Cardiac fibroblast (primary cell): ENCODE measurements around the gene HECW1.

Experiments
- DNase-seq, 2 donors: peaks; one replicate each; pipeline versions ENCODE4 v3.0.0 to v3.0.0-alpha.2; 2010; ENCODE audit warnings: low read depth in 2 of 2
- H3K4me3 ChIP-seq, 2 donors: replicated peaks in 1 of 2; 1 replicate in 1 of 2; 2 replicates in 1 of 2; pipeline ENCODE4 v1.5.1; 2011; ENCODE audit warnings: low read depth in 2 of 2, low read length in 2 of 2, mild to moderate bottlenecking in 2 of 2, moderate library complexity in 1 of 2
- CTCF ChIP-seq: IDR thresholded peaks from one replicate; pipeline ENCODE4 v1.5.1; 2011; ENCODE audit warnings: low read depth, mild to moderate bottlenecking, low read length, inconsistent platforms

The HECW1 gene

GRCh38 chr7:43554423-43554822, 442.0 kb downstream of the HECW1 start:
- no peak for TF ChIP-seq CTCF
- no peak for DNase-seq
- no peak overlapping the region for H3K4me3 ChIP-seq

GRCh38 chr7:43557831-43558495, 445.5 kb downstream of the HECW1 start:
- TF ChIP-seq CTCF: no peak
- H3K4me3 ChIP-seq: no peak overlapping the region
- no peak for DNase-seq

GRCh38 chr7:43559171-43559945, 446.9 kb downstream of the HECW1 start:
- no peak overlapping the region for H3K4me3 ChIP-seq
- DNase-seq: no peak
- no peak for TF ChIP-seq CTCF

- no peak overlapping the region for H3K4me3 ChIP-seq
- TF ChIP-seq CTCF: no peak
- no peak for DNase-seq
These were observed 447.5 kb downstream of the HECW1 start for GRCh38 chr7:43559946-43560335.

- no peak for DNase-seq
- TF ChIP-seq CTCF: no peak
- no peak overlapping the region for H3K4me3 ChIP-seq
These were observed 448.4 kb downstream of the HECW1 start for GRCh38 chr7:43560742-43561330.

GRCh38 chr7:43562383-43562782, 449.9 kb downstream of the HECW1 start:
- H3K4me3 ChIP-seq: no peak overlapping the region
- no peak for TF ChIP-seq CTCF
- no peak for DNase-seq
